Skin epidermis (tissue), 12 donors: ENCODE data around the gene SLC9A9.
A peak's percentile ranks its signal among the peaks of the same experiment; 100 is the strongest.
"Not testable (repeated sequence)": the region's sequence is repeated elsewhere in the genome, so short reads cannot be mapped to it uniquely, and the experiment has no call there.

Source experiments
- H3K27ac ChIP-seq, 21 experiments: fragments of 200-600 bp; sonication (generic) in 11 of 21; one replicate each; pipeline ENCODE4 v1.5.0; 2020; ENCODE audit warnings: mild to moderate bottlenecking in 3 of 21, inconsistent platforms in 2 of 21, moderate library complexity in 2 of 21
- H3K4me3 ChIP-seq, 7 experiments: fragments of 200-600 bp; sonication (generic) in 2 of 7; one replicate each; pipeline ENCODE4 v1.5.0; 2020; ENCODE audit warnings: inconsistent platforms in 2 of 7, mild to moderate bottlenecking in 2 of 7, moderate library complexity in 1 of 7

The SLC9A9 gene

GRCh38 chr3:143847787-143848631 is at the start of gene SLC9A9:
Gene SLC9A9, minus strand, starts transcription at chr3:143848468. Its CDS starts 146 bp downstream, at chr3:143848322.
- Histone ChIP-seq H3K27ac (peak within 1 kb of the TSS in 20 of 21 experiments; percentile 10 to 87 (median 65)), H3K4me3 (peak within 1 kb of the TSS; percentile 40 to 66 (median 57))

GRCh38 chr3:143897576-143898295 is 49.5 kb upstream of the SLC9A9 start:
- no peak overlapping the region for H3K4me3 ChIP-seq
- H3K27ac ChIP-seq, result peak overlapping the region in 1 of 21 experiments; percentile 29

- Histone ChIP-seq H3K27ac (no peak overlapping the region), H3K4me3 (no peak overlapping the region)
Observed at GRCh38 chr3:143896486-143896885, 48.2 kb upstream of the SLC9A9 start.

- Histone ChIP-seq H3K4me3 (no peak overlapping the region), H3K27ac (no peak overlapping the region)
Observed at GRCh38 chr3:143895805-143896204, 47.5 kb upstream of the SLC9A9 start.

GRCh38 chr3:143888846-143889245 is 40.6 kb upstream of the SLC9A9 start:
- no peak overlapping the region for H3K27ac ChIP-seq
- no peak overlapping the region for H3K4me3 ChIP-seq

- Histone ChIP-seq H3K27ac (no peak overlapping the region), H3K4me3 (no peak overlapping the region)
Observed at GRCh38 chr3:143888166-143888565, 39.9 kb upstream of the SLC9A9 start.

GRCh38 chr3:143885780-143886427 is 37.6 kb upstream of the SLC9A9 start:
- no peak overlapping the region for H3K4me3 ChIP-seq
- H3K27ac ChIP-seq, result no peak overlapping the region

- no peak overlapping the region for H3K27ac ChIP-seq
- H3K4me3 ChIP-seq, result no peak overlapping the region
Observed at GRCh38 chr3:143884861-143885260, 36.6 kb upstream of the SLC9A9 start.

- no peak overlapping the region for H3K27ac ChIP-seq
- H3K4me3 ChIP-seq, result no peak overlapping the region
Observed at GRCh38 chr3:143883151-143883550, 34.9 kb upstream of the SLC9A9 start.

- H3K4me3 ChIP-seq, result no peak overlapping the region
- no peak overlapping the region for H3K27ac ChIP-seq
Observed at GRCh38 chr3:143881095-143881494, 32.8 kb upstream of the SLC9A9 start.

- H3K27ac ChIP-seq, result no peak overlapping the region
- no peak overlapping the region for H3K4me3 ChIP-seq
Observed at GRCh38 chr3:143875546-143875945, 27.3 kb upstream of the SLC9A9 start.

- not testable (repeated sequence) for H3K4me3 ChIP-seq, H3K27ac ChIP-seq
Observed at GRCh38 chr3:143873553-143873952, 25.3 kb upstream of the SLC9A9 start.

GRCh38 chr3:143865302-143865701 is 17.0 kb upstream of the SLC9A9 start:
- Histone ChIP-seq H3K4me3 (no peak overlapping the region), H3K27ac (no peak overlapping the region)

- Histone ChIP-seq H3K4me3 (no peak overlapping the region), H3K27ac (no peak overlapping the region)
Observed at GRCh38 chr3:143859465-143860203, 11.4 kb upstream of the SLC9A9 start.

- Histone ChIP-seq H3K4me3 (no peak overlapping the region), H3K27ac (no peak overlapping the region)
Observed at GRCh38 chr3:143856252-143856970, 8.1 kb upstream of the SLC9A9 start.

- Histone ChIP-seq H3K4me3 (no peak overlapping the region), H3K27ac (peak overlapping the region in 1 of 21 experiments; percentile 44)
Observed at GRCh38 chr3:143855183-143855582, 6.9 kb upstream of the SLC9A9 start.

- no peak overlapping the region for H3K4me3 ChIP-seq
- H3K27ac ChIP-seq, result peak overlapping the region in 13 of 21 experiments; percentile 6 to 87 (median 36)
Observed at GRCh38 chr3:143851331-143852017, 3.2 kb upstream of the SLC9A9 start.

GRCh38 chr3:143850877-143851276 is 2.6 kb upstream of the SLC9A9 start:
- H3K27ac ChIP-seq, result peak overlapping the region in 11 of 21 experiments; percentile 6 to 87 (median 61)

More at GRCh38 chr3:143850877-143851276, 2.6 kb upstream of the SLC9A9 start:
- no peak overlapping the region for H3K4me3 ChIP-seq
